HEK293 (cell line): ENCODE measurements around the gene LCA5L.

ENCODE experiments used
- CTCF ChIA-PET: fragments of 350-600 bp; formaldehyde crosslinking; extraction: SDS; loops from one replicate; lab custom pipeline; 2021; ENCODE audit warnings: antibody characterized with exemption; lab: Yijun Ruan, JAX
- POLR2A ChIA-PET: fragments of 300-600 bp; formaldehyde crosslinking; extraction: SDS; loops from one replicate; lab custom pipeline; 2020; ENCODE audit warnings: antibody characterized with exemption, inconsistent platforms; lab: Yijun Ruan, JAX
- H3K27ac ChIP-seq: fragments of 200-500 bp; sonication (Bioruptor generic); 2 replicates; pipeline ENCODE4 v1.5.1; 2014; ENCODE audit warnings: low read depth, low read length, control low read depth, inconsistent platforms; ENCODE audit errors: extremely low read depth
- H3K36me3 ChIP-seq, 2 experiments: fragments of 200-500 bp in 1 of 2; sonication (Bioruptor generic) in 1 of 2; 1 replicate in 1 of 2; 2 replicates in 1 of 2; pipeline ENCODE4 v1.5.1; 2014 to 2017; ENCODE audit warnings: inconsistent platforms in 2 of 2, low read length in 2 of 2; ENCODE audit not compliant: control insufficient read depth in 2 of 2, insufficient read depth in 1 of 2
- H3K4me1 ChIP-seq: fragments of 200-500 bp; sonication (Bioruptor generic); 2 replicates; pipeline ENCODE4 v1.5.1; 2014; ENCODE audit warnings: mild to moderate bottlenecking, low read length, inconsistent platforms; ENCODE audit not compliant: control insufficient read depth, insufficient read depth
- H3K4me3 ChIP-seq: 2 replicates; pipeline ENCODE4 v1.5.1; 2011; ENCODE audit warnings: low read depth, mild to moderate bottlenecking, control low read depth, low read length, moderate library complexity
- H3K9me3 ChIP-seq: fragments of 200-500 bp; sonication (Bioruptor generic); 2 replicates; pipeline ENCODE4 v1.5.1; 2014; ENCODE audit warnings: low read depth, low read length, inconsistent platforms; ENCODE audit not compliant: control insufficient read depth, insufficient read depth
- HOXA7 ChIP-seq: sonication (generic); formaldehyde crosslinking; IDR thresholded peaks from 2 replicates; pipeline ENCODE4 v1.8.1; 2022; ENCODE audit warnings: missing genetic modification reagents, borderline replicate concordance
- INSM2 ChIP-seq: fragments of 450-650 bp; formaldehyde crosslinking; IDR thresholded peaks from 2 replicates; pipeline ENCODE4 v1.5.1; 2016; ENCODE audit warnings: missing biosample characterization, missing genetic modification characterization
- MEIS1 ChIP-seq: sonication (generic); formaldehyde crosslinking; IDR thresholded peaks from 2 replicates; pipeline ENCODE4 v1.8.1; 2022; ENCODE audit warnings: missing genetic modification reagents, mild to moderate bottlenecking, borderline replicate concordance
- PRDM1 ChIP-seq: fragments of 450-650 bp; formaldehyde crosslinking; IDR thresholded peaks from 2 replicates; pipeline ENCODE4; 2016; ENCODE audit warnings: missing biosample characterization, missing genetic modification characterization
- PRDM6 ChIP-seq: fragments of 450-650 bp; formaldehyde crosslinking; IDR thresholded peaks from 2 replicates; pipeline ENCODE4 v1.5.1; 2017; ENCODE audit warnings: missing biosample characterization, missing genetic modification characterization
- SP7 ChIP-seq: fragments of 450-650 bp; formaldehyde crosslinking; IDR thresholded peaks from 2 replicates; pipeline ENCODE4 v1.5.1; 2016; ENCODE audit warnings: missing biosample characterization, missing genetic modification characterization
- WT1 ChIP-seq: fragments of 450-650 bp; formaldehyde crosslinking; IDR thresholded peaks from 2 replicates; pipeline ENCODE4 v1.5.1; 2016; ENCODE audit warnings: missing biosample characterization, missing genetic modification characterization
- ZEB2 ChIP-seq: fragments of 450-650 bp; formaldehyde crosslinking; IDR thresholded peaks from 2 replicates; pipeline ENCODE4 v1.5.1; 2016; ENCODE audit warnings: missing biosample characterization, missing genetic modification characterization
- ZFHX2 ChIP-seq: fragments of 450-650 bp; formaldehyde crosslinking; conservative IDR thresholded peaks from 2 replicates; pipeline ENCODE4 v1.5.1; 2016; ENCODE audit warnings: missing biosample characterization, missing genetic modification characterization
- ZNF18 ChIP-seq: fragments of 450-650 bp; formaldehyde crosslinking; IDR thresholded peaks from 2 replicates; pipeline ENCODE4 v1.5.1; 2016; ENCODE audit warnings: missing biosample characterization, missing genetic modification characterization
- ZNF2 ChIP-seq: fragments of 450-650 bp; formaldehyde crosslinking; IDR thresholded peaks from 2 replicates; pipeline ENCODE4 v1.5.1; 2016; ENCODE audit warnings: missing biosample characterization, missing genetic modification characterization
- ZNF221 ChIP-seq: fragments of 450-650 bp; formaldehyde crosslinking; IDR thresholded peaks from 2 replicates; pipeline ENCODE4 v1.5.1; 2017; ENCODE audit warnings: missing biosample characterization, missing genetic modification characterization, borderline replicate concordance
- ZNF24 ChIP-seq: fragments of 450-650 bp; formaldehyde crosslinking; IDR thresholded peaks from 2 replicates; pipeline ENCODE4 v1.5.1; 2016; ENCODE audit warnings: missing biosample characterization, missing genetic modification characterization
- ZNF311 ChIP-seq: fragments of 450-650 bp; formaldehyde crosslinking; IDR thresholded peaks from 2 replicates; pipeline ENCODE4 v1.5.1; 2017; ENCODE audit warnings: missing biosample characterization, missing genetic modification characterization, borderline replicate concordance
- ZNF404 ChIP-seq: fragments of 450-650 bp; formaldehyde crosslinking; IDR thresholded peaks from 2 replicates; pipeline ENCODE4 v1.5.1; 2017; ENCODE audit warnings: missing biosample characterization, missing genetic modification characterization
- ZNF513 ChIP-seq: fragments of 450-650 bp; IDR thresholded peaks from 2 replicates; pipeline ENCODE4 v1.5.1; 2018; ENCODE audit warnings: missing biosample characterization, missing genetic modification characterization
- ZNF544 ChIP-seq: fragments of 450-650 bp; formaldehyde crosslinking; IDR thresholded peaks from 2 replicates; pipeline ENCODE4 v1.5.0; 2017; ENCODE audit warnings: missing biosample characterization, missing genetic modification characterization
- ZNF621 ChIP-seq: fragments of 450-650 bp; formaldehyde crosslinking; IDR thresholded peaks from 2 replicates; pipeline ENCODE4 v1.5.1; 2017; ENCODE audit warnings: missing biosample characterization, missing genetic modification characterization
- ZNF664 ChIP-seq: fragments of 450-650 bp; formaldehyde crosslinking; IDR thresholded peaks from 2 replicates; pipeline ENCODE4 v1.5.1; 2016; ENCODE audit warnings: missing biosample characterization, missing genetic modification characterization
- ZNF777 ChIP-seq: fragments of 450-650 bp; formaldehyde crosslinking; IDR thresholded peaks from 2 replicates; pipeline ENCODE4 v1.5.1; 2017; ENCODE audit warnings: missing biosample characterization, missing genetic modification characterization, borderline replicate concordance

LCA5L gene

GRCh38 chr21:39453571-39454179, 8.1 kb upstream of the LCA5L start:
- ChIA-PET CTCF (interaction anchor here (1.3 kb wide), 1 partner anchor 12 kb away, joined by 6 read pairs; no protein-coding TSS in a partner anchor), POLR2A (no interaction called here)
- no peak overlapping the region for H3K27ac ChIP-seq

GRCh38 chr21:39452970-39453342, 7.4 kb upstream of the LCA5L start:
- CTCF ChIA-PET = interaction anchor here (0.6 to 1.3 kb wide), 3 partner anchors 10 to 108 kb away, joined by 3 to 6 read pairs (median 3); no protein-coding TSS in a partner anchor
- no peaks in the 10 kb centered on the region for H3K36me3 ChIP-seq
- peak overlapping the region; percentile 32; the same call in 1 of the 2 replicates for H3K27ac ChIP-seq
- H3K4me1 ChIP-seq = peaks cover 15% of the 10 kb centered on the region
- POLR2A ChIA-PET = no interaction called here
- no peaks in the 10 kb centered on the region for H3K9me3 ChIP-seq
- TF ChIP-seq INSM2 = no peak
- TF ChIP-seq ZNF513 (tag by site-specific recombination) = no peak
- TF ChIP-seq MEIS1 (CRISPR knock-in tag) = no peak
- TF ChIP-seq SP7 (tag by site-specific recombination) = no peak
- peak; percentile 53; the same call in 1 of the 2 replicates for TF ChIP-seq PRDM1 (tag by site-specific recombination)
- no peak overlapping the region for H3K4me3 ChIP-seq

More at GRCh38 chr21:39453571-39454179, 8.1 kb upstream of the LCA5L start:
- no peaks in the 10 kb centered on the region for H3K36me3 ChIP-seq
- TF ChIP-seq ZFHX2 (tag by site-specific recombination) = peak; percentile 19; the same call in 1 of the 2 replicates
- TF ChIP-seq ZEB2 (tag by site-specific recombination) = no peak
- TF ChIP-seq ZNF24 (tag by site-specific recombination) = 0 out of 2 replicates have a peak, but pooled peaks have one; percentile 16
- no peak for TF ChIP-seq ZNF18
- TF ChIP-seq, all 188 proteins: peak for 2
- Histone ChIP-seq H3K4me3 (no peak overlapping the region), H3K9me3 (no peaks in the 10 kb centered on the region), H3K4me1 (peaks cover 15% of the 10 kb centered on the region)

GRCh38 chr21:39452207-39452969, 6.8 kb upstream of the LCA5L start:
- H3K4me1 ChIP-seq = peaks cover 15% of the 10 kb centered on the region
- ChIA-PET POLR2A (no interaction called here), CTCF (interaction anchor here (0.6 to 2.9 kb wide), 3 partner anchors 9 to 107 kb away, joined by 3 to 11 read pairs (median 3); no protein-coding TSS in a partner anchor)
- H3K36me3 ChIP-seq = no peaks in the 10 kb centered on the region
- H3K4me3 ChIP-seq = no peak overlapping the region
- H3K27ac ChIP-seq = peak overlapping the region; percentile 32; the same call in 1 of the 2 replicates
- no peaks in the 10 kb centered on the region for H3K9me3 ChIP-seq
- TF ChIP-seq ZNF513 (tag by site-specific recombination) = 0 out of 2 replicates have a peak, but pooled peaks have one; percentile 36
- no peak for TF ChIP-seq ZNF221
- TF ChIP-seq ZEB2 (tag by site-specific recombination) = peak; percentile 96
- no peak for TF ChIP-seq WT1 (tag by site-specific recombination)
- TF ChIP-seq ZNF2 (tag by site-specific recombination) = no peak
- TF ChIP-seq HOXA7 = no peak
- TF ChIP-seq ZNF311 (tag by site-specific recombination) = no peak
- TF ChIP-seq ZNF664 (tag by site-specific recombination) = no peak
- no peak for TF ChIP-seq ZNF621 (tag by site-specific recombination)
- TF ChIP-seq ZNF404 = no peak
- no peak for TF ChIP-seq ZNF777 (tag by site-specific recombination)
- TF ChIP-seq PRDM6 = no peak
- TF ChIP-seq ZNF544 (tag by site-specific recombination) = no peak
